Upper lobe of left lung (tissue), 4 donors: Measurements from ENCODE around the gene TCEA2.

Experiments used
- CTCF ChIP-seq, 6 experiments: fragments of 450-650 bp in 4 of 6; fragments of 200-600 bp in 2 of 6; sonication (generic) in 2 of 6; IDR thresholded peaks; one replicate each; pipeline ENCODE4 v1.5.1; 2016 to 2019; ENCODE audit warnings: antibody characterized with exemption in 6 of 6
- POLR2AphosphoS5 ChIP-seq, 2 donors: sonication (generic); formaldehyde crosslinking; IDR thresholded peaks; one replicate each; pipeline ENCODE4 v1.5.1; 2017; ENCODE audit warnings: antibody characterized with exemption in 2 of 2

- no peak for TF ChIP-seq CTCF (IDR thresholded peaks at IDR 0.05)
- TF ChIP-seq POLR2AphosphoS5 (IDR thresholded peaks at IDR 0.05) = no peak
Observed at GRCh38 chr20:64073476-64074183, 10.6 kb downstream of the TCEA2 start.
